COLO668 (cell line): ENCODE results near the gene C6orf58.

ENCODE experiments used
- DNase-seq: peaks from one replicate; lab custom pipeline; 2025; ENCODE audit not compliant: unreplicated experiment; lab: John Stamatoyannopoulos, UW

C6orf58 gene

DNA sequence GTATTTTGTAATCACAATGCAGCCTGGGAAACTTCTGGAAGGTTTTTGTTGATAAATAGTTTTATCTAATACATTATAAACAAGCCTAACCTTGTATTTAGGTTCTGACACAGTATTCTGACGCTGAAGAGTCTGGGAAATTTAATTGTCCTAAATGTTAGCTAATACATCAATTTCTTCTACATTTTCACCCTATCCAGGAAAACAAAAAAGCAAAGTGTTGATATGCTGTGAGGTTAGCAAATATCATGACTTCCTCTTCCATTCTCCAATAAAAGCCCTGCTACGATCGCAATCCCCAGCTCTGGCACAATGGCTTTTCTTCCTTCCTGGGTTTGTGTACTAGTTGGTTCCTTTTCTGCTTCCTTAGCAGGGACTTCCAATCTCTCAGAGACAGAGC lies at the start of gene C6orf58:
TSS of gene C6orf58 (plus strand) at position 301 of the 400 bp plus-strand sequence. CDS start at position 313, 12 bp downstream.
- DNase-seq = no peak

DNA sequence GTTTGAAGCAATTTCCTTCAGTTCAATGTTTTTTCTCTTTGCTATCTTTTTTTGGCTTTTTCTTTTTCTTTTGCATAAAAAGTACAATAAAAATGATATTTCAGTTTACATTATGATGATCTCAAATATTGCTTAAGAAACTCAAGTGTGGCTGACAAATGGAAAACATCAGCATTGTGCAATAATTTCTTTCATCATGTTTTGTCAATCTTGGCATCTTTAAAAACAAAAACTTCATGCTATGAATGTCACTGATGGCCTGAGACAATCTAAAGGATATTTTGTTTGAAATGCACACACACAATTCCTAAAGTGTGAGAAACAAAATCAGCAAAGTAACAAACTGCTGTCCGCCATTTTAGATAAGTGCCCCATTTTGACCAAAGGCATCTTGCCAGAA lies 44.0 kb upstream of the C6orf58 start:
- no peak for DNase-seq

DNA sequence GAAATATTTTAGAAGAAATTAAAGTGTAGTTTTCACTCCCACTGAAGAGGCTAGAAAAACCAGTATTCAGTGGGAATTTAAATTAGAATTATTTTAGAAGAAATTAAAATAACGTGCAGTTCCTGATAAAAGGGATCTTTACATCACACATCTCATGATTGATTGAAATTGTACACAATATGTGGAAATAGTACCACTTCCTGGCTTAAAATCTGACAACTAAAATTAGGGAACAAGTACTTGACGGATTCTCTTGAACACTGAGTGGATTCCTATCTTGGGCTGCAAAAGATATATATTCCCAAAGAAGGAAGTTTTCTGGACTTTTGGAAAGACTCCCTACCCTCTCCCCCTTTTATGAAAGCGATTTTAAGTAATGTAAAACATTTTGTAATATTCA lies 43.2 kb upstream of the C6orf58 start:
- no peak for DNase-seq

DNA sequence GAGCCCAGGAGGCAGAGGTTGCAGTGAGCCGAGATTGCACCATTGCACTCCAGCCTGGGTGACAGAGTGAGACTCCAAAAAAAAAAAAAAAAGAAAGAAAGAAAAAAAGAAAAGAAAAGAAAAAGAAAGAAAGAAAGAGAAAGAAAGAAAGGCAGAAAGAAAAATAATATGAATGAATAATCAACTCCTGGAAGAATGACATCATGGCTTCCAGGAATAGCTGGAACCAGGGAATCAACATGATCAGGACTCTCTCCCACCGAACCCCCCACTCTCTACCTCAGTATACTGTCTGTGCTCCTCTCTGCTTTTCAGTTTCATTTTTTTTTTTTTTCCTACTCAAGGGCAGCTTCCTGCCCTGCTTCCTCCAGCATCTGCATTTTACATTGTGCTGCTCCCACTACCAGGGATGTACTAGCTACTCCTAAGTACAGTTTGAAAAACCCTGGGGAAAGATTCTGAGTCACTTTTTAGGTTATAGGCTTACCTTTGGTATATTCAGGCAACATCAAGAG lies 38.2 kb upstream of the C6orf58 start:
- DNase-seq = no peak

DNA sequence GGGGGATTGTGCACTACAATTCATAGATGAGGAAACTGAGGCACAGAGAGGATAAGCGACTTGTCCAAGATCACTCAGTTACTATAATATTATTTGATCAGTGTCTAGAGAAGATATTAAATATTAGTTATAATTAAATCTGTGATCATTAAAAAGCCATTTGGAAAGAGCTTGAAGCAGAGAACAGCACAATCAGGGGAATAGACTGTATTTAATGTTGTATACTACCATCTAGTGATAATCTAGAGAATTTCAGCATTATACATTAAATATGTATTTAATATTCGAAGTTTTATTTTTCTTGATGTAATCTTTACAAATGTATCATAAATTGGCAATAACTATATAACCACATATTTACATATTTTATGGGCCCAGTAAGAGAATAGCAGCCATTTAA lies 37.7 kb upstream of the C6orf58 start:
- no peak for DNase-seq

DNA sequence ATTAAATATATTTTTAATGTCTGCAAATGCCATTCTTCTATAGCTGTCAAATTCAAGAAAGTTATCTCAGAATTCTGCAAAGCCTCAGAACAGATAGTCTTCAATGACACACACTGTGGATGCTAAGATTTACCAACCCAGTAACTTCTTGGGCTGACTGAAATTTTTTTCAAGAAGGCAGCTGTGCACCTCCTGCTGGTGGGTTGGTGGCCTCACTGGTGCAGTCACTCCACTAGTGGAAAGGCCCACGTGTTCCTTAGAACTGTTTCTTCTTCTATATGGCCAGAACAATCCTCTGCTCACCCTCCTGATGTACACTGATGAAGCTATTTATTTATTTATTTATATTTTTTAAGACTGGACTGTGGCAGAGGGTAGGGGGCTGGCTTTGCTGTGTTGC lies 29.8 kb upstream of the C6orf58 start:
- peak; percentile 4 for DNase-seq

DNA sequence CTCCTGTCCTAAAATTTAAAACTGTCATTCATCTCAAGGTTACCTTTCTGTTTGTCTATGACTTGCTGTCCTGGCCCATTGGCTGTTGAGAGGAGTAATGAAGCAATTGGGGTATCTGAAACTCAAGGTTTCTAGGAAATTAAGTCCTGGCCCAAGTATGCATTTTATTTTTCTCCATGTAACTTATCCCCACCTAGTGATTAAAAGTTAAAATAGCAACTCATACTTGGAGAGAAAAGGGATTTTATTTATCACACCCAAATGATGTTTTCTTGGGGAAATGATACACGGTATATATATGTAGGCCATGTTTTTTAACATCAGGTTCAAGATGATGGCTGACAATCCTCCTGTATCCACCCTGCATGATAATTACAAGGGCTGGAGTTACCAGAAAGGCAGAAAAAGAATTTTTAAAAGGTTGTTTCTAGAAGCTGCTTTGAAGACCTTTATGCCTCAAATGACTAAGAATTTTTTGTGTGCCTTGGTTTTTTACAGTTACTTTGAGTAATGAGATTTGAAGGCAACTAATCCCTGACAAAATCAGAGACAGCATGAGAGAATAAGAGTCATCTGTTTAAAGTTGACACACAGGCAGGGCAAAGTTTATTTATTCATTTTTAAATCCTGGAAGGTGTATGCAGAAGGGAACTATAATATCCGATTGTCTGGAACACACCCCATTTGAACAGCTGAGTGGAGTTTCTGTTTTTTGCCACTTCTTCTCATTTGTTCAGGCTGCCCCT lies 28.9 kb upstream of the C6orf58 start:
- no peak for DNase-seq

- DNase-seq = no peak
These were observed 26.6 kb upstream of the C6orf58 start for GRCh38 chr6:127550403-127550802.

GRCh38 chr6:127554435-127555006 lies 22.5 kb upstream of the C6orf58 start:
- DNase-seq = peak; percentile 28

DNA sequence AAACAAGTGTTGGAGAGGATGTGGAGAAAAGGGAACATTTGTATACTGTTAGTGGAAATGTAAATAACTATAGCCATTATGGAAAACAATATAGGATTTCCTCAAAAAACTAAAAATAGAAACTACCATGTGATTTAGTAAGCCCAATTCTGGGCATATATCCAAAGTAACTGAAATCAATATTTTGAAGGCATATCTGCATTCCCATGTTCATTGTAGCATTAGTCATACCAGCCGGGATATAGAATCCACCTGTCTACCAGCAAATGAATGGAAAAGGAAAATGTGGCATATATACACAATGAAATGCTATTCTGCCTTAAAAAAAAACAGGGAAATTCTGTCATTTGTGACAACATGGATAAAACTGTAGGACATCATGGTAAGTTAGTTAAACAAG lies 15.3 kb upstream of the C6orf58 start:
- DNase-seq = no peak

GRCh38 chr6:127564761-127565160 lies 12.2 kb upstream of the C6orf58 start:
- DNase-seq = no peak

DNA sequence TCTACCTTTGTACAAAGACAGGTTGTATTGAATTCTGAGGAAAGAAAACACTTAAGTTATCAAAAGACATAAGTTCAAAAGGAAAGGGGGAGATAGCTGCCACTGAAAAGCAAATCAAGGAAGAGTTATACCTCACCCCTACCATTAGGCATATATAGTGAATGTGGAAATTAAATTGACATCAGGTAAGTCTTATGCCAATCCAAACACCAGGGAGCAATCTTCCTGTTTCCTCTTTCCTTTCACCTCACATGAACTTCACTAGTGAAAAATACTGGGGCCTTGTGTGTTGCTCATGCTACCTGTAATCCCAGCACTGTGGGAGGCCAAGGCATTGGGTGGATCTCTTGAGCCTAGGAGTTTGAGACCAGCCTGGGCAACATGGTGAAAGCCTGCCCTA lies 10.9 kb upstream of the C6orf58 start:
- DNase-seq = no peak

DNA sequence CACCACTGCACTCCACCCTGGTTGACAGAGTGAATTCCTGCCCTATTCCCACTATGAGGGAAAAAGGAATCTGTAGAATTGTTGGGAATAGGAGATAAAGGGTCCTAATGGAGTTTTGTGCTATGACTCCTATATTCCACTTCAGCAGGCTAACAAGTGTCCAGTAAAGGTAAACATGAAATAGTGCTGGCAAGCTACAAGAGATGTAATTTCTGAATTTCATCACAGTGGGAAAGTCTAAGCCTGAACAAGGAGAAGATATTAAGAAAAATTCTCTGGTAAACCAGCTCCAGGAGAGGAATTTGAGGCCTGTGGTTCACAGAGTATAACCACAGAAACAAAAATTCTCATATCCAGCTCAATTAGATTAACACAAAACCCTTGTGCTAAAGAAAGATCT lies 10.3 kb upstream of the C6orf58 start:
- DNase-seq = no peak

GRCh38 chr6:127567476-127567875 lies 9.5 kb upstream of the C6orf58 start:
- no peak for DNase-seq

DNA sequence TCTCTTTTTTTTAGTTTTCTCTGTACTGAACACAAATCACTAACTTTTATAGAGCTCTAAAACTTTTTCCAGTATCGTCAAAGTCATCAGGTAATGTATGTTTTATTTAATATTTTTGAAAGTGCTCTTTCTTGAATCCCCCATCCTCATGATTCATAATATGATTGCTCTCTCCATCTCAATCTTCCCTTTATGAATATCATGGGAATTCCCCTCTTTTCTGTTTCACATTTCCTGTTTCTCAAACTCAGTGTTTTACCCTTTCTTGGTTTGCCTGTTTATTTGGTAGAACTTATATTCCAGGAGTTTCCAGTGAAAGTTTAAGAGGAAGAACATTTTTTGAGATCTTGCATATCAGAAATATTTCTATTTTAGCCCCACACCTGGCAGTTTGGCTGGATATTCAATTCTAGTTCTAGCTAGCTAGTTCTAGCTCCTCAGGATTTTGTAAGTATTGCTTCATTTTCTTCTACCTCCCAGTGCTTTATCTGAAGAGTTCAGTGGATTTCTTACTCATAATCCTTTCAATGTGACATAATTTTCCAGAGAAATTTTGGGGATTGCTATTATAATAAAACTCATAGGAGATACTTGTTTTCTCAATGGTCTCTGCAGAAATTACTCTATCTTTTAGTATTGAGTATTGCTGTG lies 6.1 kb upstream of the C6orf58 start:
- DNase-seq = no peak

GRCh38 chr6:127578900-127579299 lies 1.9 kb downstream of the C6orf58 start:
- DNase-seq = no peak

GRCh38 chr6:127581576-127581975 lies 4.6 kb downstream of the C6orf58 start:
- DNase-seq = no peak

GRCh38 chr6:127582777-127583462 lies 5.9 kb downstream of the C6orf58 start:
- no peak for DNase-seq

GRCh38 chr6:127585123-127585522 lies 8.1 kb downstream of the C6orf58 start:
- no peak for DNase-seq

GRCh38 chr6:127586372-127586771 lies 9.4 kb downstream of the C6orf58 start:
- no peak for DNase-seq

DNA sequence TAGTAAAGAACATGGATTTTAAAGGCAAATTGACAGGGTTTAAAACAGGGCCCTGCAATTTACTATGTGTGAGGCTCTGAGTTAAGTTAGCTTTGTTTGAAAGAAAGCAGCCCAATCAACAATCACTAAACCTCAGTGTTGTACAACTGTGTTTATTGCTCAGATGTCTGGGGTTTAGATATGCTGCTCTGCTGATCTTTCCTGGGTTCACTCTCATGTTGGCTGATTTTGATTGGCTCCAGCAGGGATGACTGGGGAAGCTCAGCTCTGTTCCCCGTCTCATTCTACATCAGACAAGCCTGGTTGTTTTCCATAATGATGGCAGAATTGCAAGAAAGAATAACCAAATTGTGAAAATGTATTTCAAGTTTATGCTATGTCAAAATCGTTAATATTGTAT lies 10.9 kb downstream of the C6orf58 start:
- DNase-seq = no peak

GRCh38 chr6:127589135-127589534 lies 12.2 kb downstream of the C6orf58 start:
- no peak for DNase-seq
